GM23338 (cell line): ENCODE data around the gene OR5AR1. TPM values are rescaled to one million over a fixed set of nuclear protein-coding genes. Genes with fewer than 3 reads are reported as not detected.

Experiments
- ATAC-seq: fragments of 200-7000 bp; cut with Tn5 transposase; 3 replicates; pipeline ENCODE4 v1.9.1; 2020
- DNase-seq: peaks from one replicate; pipeline ENCODE4 v3.0.0-alpha.2; 2015; ENCODE audit warnings: low spot score
- H2AFZ ChIP-seq: fragments of 200-600 bp; sonication (generic); 2 replicates; pipeline ENCODE4 v1.8.0; 2016; ENCODE audit warnings: antibody characterized with exemption, mild to moderate bottlenecking, moderate library complexity
- H3F3A ChIP-seq: fragments of 200-600 bp; sonication (generic); replicated peaks from 2 replicates; pipeline ENCODE4 v1.8.0; 2017; ENCODE audit warnings: antibody characterized with exemption, mixed run types, low read depth
- H3K27ac ChIP-seq: fragments of 200-600 bp; sonication (generic); 2 replicates; pipeline ENCODE4 v1.6.1; 2016; ENCODE audit warnings: low read depth
- H3K27me3 ChIP-seq: fragments of 200-600 bp; sonication (generic); 2 replicates; pipeline ENCODE4 v1.8.0; 2016; ENCODE audit warnings: mild to moderate bottlenecking, mixed run types, moderate library complexity; ENCODE audit not compliant: insufficient read depth
- H3K36me3 ChIP-seq: fragments of 200-600 bp; sonication (generic); 2 replicates; pipeline ENCODE4 v1.8.0; 2016; ENCODE audit warnings: mild to moderate bottlenecking; ENCODE audit not compliant: insufficient read depth
- H3K4me1 ChIP-seq: fragments of 200-600 bp; sonication (generic); 2 replicates; pipeline ENCODE4 v1.8.0; 2016; ENCODE audit warnings: mild to moderate bottlenecking, moderate library complexity; ENCODE audit not compliant: insufficient read depth
- H3K4me2 ChIP-seq: fragments of 200-600 bp; sonication (generic); 2 replicates; pipeline ENCODE4 v1.7.1; 2017; ENCODE audit warnings: mixed run types
- H3K4me3 ChIP-seq: fragments of 200-600 bp; sonication (generic); 2 replicates; pipeline ENCODE4 v1.6.1; 2016; ENCODE audit warnings: mixed run types
- H3K79me2 ChIP-seq: fragments of 200-600 bp; sonication (generic); replicated peaks from 2 replicates; pipeline ENCODE4 v1.8.0; 2017; ENCODE audit warnings: mild to moderate bottlenecking; ENCODE audit not compliant: insufficient read depth
- H3K9me2 ChIP-seq: fragments of 200-600 bp; sonication (generic); 2 replicates; pipeline ENCODE4 v1.8.0; 2017; ENCODE audit not compliant: insufficient read depth
- H4K20me1 ChIP-seq: fragments of 200-600 bp; sonication (generic); replicated peaks from 2 replicates; pipeline ENCODE4 v1.8.0; 2017; ENCODE audit warnings: mild to moderate bottlenecking; ENCODE audit not compliant: insufficient read depth
- H3K27ac Mint-ChIP-seq: 2 replicates; pipeline ENCODE4 v1.8.0; 2020; ENCODE audit warnings: inconsistent platforms, mild to moderate bottlenecking, moderate library complexity, mixed read lengths
- H3K27me3 Mint-ChIP-seq: 3 replicates; pipeline ENCODE4 v1.8.0; 2022; ENCODE audit warnings: low read depth, mild to moderate bottlenecking, moderate library complexity, mixed read lengths, inconsistent platforms; ENCODE audit not compliant: insufficient read depth, poor library complexity
- H3K36me3 Mint-ChIP-seq: 3 replicates; pipeline ENCODE4 v1.8.0; 2021; ENCODE audit warnings: low read depth, mild to moderate bottlenecking, inconsistent platforms, moderate library complexity, mixed read lengths
- H3K4me1 Mint-ChIP-seq: 3 replicates; pipeline ENCODE4 v1.8.0; 2020; ENCODE audit warnings: mild to moderate bottlenecking, inconsistent platforms, mixed read lengths
- H3K4me3 Mint-ChIP-seq: 3 replicates; pipeline ENCODE4 v1.8.0; 2021; ENCODE audit warnings: moderate library complexity, mild to moderate bottlenecking, inconsistent platforms, mixed read lengths
- H3K9me3 Mint-ChIP-seq: 3 replicates; pipeline ENCODE4 v1.8.0; 2020; ENCODE audit warnings: moderate library complexity, mild to moderate bottlenecking, inconsistent platforms, mixed read lengths
- CREB1 ChIP-seq: fragments of 250-450 bp; sonication (Bioruptor Pico); IDR thresholded peaks from 2 replicates; pipeline ENCODE4 v1.5.0; 2020; ENCODE audit warnings: low read depth, mild to moderate bottlenecking, moderate library complexity
- ETS1 ChIP-seq: IDR thresholded peaks from 2 replicates; pipeline ENCODE4 v1.6.1; 2016; ENCODE audit warnings: antibody characterized with exemption
- EZH2phosphoT487 ChIP-seq: fragments of 200-600 bp; sonication (generic); IDR thresholded peaks from one replicate; pipeline ENCODE4 v1.8.1; 2018; ENCODE audit warnings: antibody characterized with exemption; ENCODE audit not compliant: unreplicated experiment
- JUNB ChIP-seq: IDR thresholded peaks from one replicate; pipeline ENCODE4 v1.6.1; 2016; ENCODE audit warnings: antibody characterized with exemption; ENCODE audit not compliant: unreplicated experiment
- NANOG ChIP-seq: IDR thresholded peaks from 2 replicates; pipeline ENCODE4 v1.6.1; 2016; ENCODE audit warnings: antibody characterized with exemption, borderline replicate concordance
- POLR2AphosphoS5 ChIP-seq: IDR thresholded peaks from 2 replicates; pipeline ENCODE4 v1.6.1; 2016; ENCODE audit warnings: antibody characterized with exemption, low read depth
- REST ChIP-seq: IDR thresholded peaks from one replicate; pipeline ENCODE4 v1.6.1; 2018; ENCODE audit warnings: antibody characterized with exemption; ENCODE audit not compliant: unreplicated experiment
- STAT1 ChIP-seq: IDR thresholded peaks from one replicate; pipeline ENCODE4 v1.6.1; 2016; ENCODE audit warnings: antibody characterized with exemption; ENCODE audit not compliant: unreplicated experiment
- ZNF114 ChIP-seq: fragments of 250-450 bp; sonication (Bioruptor Pico); IDR thresholded peaks from 2 replicates; pipeline ENCODE4 v1.5.0; 2020; ENCODE audit warnings: mild to moderate bottlenecking, moderate library complexity
- ZNF331 ChIP-seq: fragments of 250-450 bp; sonication (Bioruptor Pico); IDR thresholded peaks from 2 replicates; pipeline ENCODE4 v1.5.0; 2020; ENCODE audit warnings: low read depth, mild to moderate bottlenecking, moderate library complexity
- polyA plus RNA-seq: library from polyadenylated mRNA; unstranded; fragments of >200 nt; fragmentation: Nextera tagmentation; extraction: Ambion mirVana; gene quantifications from 2 replicates; pipeline ENCODE4 v1.2.1, GENCODE V29; 2016
- total RNA-seq: library from RNA; depleted of rRNA; stranded (reverse); fragments of >200 nt; shearing (Covaris generic); gene quantifications from 2 replicates; pipeline ENCODE4 v1.2.3, GENCODE V29; 2014
- TF ChIP-seq, protein P1 (sequence below): fragments of 250-450 bp; sonication (Bioruptor Pico); IDR thresholded peaks from 2 replicates; pipeline ENCODE4 v1.5.0; 2020; ENCODE audit warnings: mild to moderate bottlenecking, moderate library complexity

Gene OR5AR1
- total and polyA plus RNA-seq, 2 experiments from 2014 or later = not detected

DNA sequence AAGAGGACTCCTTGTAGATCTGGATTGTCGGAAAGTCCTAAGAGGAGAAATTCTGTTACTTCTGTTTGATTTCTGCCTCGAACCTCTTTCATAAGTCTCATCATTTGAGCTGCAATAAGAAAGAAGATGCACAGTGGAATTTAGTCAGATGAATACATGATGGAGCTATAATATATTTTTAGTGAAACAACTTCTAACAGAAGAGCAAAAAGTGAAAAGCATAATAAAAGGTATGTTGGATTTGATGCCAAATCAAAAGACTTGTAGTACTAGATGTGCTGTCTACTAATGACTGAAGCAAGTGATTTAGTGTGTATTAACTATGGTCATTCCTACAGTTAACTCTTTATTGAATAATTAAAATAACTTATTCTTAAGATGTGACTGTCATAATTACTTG lies 21.1 kb upstream of the OR5AR1 start, which contains the start of gene OR5AP2 (continued):
- TF ChIP-seq REST = no peak
- no peak for TF ChIP-seq STAT1
- no peak for TF ChIP-seq NANOG
- no peak for TF ChIP-seq ETS1
- no peak for TF ChIP-seq CREB1
- TF ChIP-seq EZH2phosphoT487 = no peak

DNA sequence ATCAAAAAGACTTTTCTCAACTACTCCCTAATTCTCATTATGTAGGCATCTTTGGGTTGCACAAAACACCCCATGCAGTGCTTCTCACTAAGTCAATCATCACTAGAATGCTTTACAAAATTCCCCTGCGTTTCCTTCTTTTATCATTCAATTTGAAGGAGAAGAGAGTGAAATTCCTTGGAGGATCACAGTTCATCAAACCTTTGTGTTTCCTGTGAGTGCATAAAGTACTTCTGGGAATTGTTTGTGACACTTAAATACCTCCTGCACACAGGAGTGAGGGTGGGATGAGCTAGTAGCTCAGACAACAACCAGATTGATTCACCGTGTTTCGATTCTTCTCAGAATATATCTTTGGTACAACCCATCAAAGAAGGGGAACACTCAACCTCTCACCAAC lies 3.7 kb upstream of the OR5AR1 start:
- Histone ChIP-seq H3K79me2 (no peaks in the 10 kb centered on the region), H3K36me3 (no peaks in the 10 kb centered on the region), H2AFZ (no peak overlapping the region), H3K4me3 (peak overlapping the region; percentile 12), H3K9me2 (no peaks in the 10 kb centered on the region), H3K27ac (peak overlapping the region; percentile 76), H3F3A (no peaks in the 10 kb centered on the region), H3K27me3 (no peaks in the 10 kb centered on the region), H4K20me1 (no peaks in the 10 kb centered on the region), H3K4me2 (peak overlapping the region; percentile 24), H3K4me1 (peaks cover 19% of the 10 kb centered on the region)
- peaks cover 33% of the 10 kb centered on the region for H3K4me1 Mint-ChIP-seq
- peaks cover 2% of the 10 kb centered on the region for H3K27me3 Mint-ChIP-seq
- H3K9me3 Mint-ChIP-seq = peaks cover 41% of the 10 kb centered on the region
- H3K36me3 Mint-ChIP-seq = peaks cover 53% of the 10 kb centered on the region
- H3K4me3 Mint-ChIP-seq = peak overlapping the region; percentile 47
- peak overlapping the region; percentile 94 for H3K27ac Mint-ChIP-seq
- DNase-seq (peak; percentile 89), ATAC-seq (peak; percentile 98)
- TF ChIP-seq POLR2AphosphoS5 = no peak
- TF ChIP-seq NANOG = peak; percentile 92
- TF ChIP-seq ZNF331 (CRISPR knock-in tag) = no peak
- TF ChIP-seq REST = no peak
- TF ChIP-seq CREB1 = peak; percentile 65
- no peak for TF ChIP-seq STAT1
- TF ChIP-seq ZNF114 = no peak
- TF ChIP-seq JUNB = no peak
- no peak for TF ChIP-seq EZH2phosphoT487
- TF ChIP-seq, protein P1, sequence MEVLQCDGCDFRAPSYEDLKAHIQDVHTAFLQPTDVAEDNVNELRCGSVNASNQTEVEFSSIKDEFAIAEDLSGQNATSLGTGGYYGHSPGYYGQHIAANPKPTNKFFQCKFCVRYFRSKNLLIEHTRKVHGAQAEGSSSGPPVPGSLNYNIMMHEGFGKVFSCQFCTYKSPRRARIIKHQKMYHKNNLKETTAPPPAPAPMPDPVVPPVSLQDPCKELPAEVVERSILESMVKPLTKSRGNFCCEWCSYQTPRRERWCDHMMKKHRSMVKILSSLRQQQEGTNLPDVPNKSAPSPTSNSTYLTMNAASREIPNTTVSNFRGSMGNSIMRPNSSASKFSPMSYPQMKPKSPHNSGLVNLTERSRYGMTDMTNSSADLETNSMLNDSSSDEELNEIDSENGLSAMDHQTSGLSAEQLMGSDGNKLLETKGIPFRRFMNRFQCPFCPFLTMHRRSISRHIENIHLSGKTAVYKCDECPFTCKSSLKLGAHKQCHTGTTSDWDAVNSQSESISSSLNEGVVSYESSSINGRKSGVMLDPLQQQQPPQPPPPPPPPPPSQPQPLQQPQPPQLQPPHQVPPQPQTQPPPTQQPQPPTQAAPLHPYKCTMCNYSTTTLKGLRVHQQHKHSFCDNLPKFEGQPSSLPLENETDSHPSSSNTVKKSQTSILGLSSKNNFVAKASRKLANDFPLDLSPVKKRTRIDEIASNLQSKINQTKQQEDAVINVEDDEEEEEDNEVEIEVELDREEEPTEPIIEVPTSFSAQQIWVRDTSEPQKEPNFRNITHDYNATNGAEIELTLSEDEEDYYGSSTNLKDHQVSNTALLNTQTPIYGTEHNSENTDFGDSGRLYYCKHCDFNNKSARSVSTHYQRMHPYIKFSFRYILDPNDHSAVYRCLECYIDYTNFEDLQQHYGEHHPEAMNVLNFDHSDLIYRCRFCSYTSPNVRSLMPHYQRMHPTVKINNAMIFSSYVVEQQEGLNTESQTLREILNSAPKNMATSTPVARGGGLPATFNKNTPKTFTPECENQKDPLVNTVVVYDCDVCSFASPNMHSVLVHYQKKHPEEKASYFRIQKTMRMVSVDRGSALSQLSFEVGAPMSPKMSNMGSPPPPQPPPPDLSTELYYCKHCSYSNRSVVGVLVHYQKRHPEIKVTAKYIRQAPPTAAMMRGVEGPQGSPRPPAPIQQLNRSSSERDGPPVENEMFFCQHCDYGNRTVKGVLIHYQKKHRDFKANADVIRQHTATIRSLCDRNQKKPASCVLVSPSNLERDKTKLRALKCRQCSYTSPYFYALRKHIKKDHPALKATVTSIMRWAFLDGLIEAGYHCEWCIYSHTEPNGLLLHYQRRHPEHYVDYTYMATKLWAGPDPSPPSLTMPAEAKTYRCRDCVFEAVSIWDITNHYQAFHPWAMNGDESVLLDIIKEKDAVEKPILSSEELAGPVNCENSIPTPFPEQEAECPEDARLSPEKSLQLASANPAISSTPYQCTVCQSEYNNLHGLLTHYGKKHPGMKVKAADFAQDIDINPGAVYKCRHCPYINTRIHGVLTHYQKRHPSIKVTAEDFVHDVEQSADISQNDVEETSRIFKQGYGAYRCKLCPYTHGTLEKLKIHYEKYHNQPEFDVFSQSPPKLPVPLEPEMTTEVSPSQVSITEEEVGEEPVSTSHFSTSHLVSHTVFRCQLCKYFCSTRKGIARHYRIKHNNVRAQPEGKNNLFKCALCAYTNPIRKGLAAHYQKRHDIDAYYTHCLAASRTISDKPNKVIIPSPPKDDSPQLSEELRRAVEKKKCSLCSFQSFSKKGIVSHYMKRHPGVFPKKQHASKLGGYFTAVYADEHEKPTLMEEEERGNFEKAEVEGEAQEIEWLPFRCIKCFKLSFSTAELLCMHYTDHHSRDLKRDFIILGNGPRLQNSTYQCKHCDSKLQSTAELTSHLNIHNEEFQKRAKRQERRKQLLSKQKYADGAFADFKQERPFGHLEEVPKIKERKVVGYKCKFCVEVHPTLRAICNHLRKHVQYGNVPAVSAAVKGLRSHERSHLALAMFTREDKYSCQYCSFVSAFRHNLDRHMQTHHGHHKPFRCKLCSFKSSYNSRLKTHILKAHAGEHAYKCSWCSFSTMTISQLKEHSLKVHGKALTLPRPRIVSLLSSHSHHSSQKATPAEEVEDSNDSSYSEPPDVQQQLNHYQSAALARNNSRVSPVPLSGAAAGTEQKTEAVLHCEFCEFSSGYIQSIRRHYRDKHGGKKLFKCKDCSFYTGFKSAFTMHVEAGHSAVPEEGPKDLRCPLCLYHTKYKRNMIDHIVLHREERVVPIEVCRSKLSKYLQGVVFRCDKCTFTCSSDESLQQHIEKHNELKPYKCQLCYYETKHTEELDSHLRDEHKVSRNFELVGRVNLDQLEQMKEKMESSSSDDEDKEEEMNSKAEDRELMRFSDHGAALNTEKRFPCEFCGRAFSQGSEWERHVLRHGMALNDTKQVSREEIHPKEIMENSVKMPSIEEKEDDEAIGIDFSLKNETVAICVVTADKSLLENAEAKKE (CRISPR knock-in tag) = peak; percentile 80
